GM21576 (cell line): ENCODE data around the gene PDZD8.

Experiments used
- ATAC-seq: cut with Tn5 transposase; IDR thresholded peaks from one replicate; pipeline ENCODE4 v1.9.1; 2021; ENCODE audit warnings: mild to moderate bottlenecking, moderate library complexity; ENCODE audit not compliant: unreplicated experiment

The PDZD8 gene

GRCh38 chr10:117259279-117259678 lies 116.0 kb downstream of the PDZD8 start:
- ATAC-seq, result no peak

- ATAC-seq, result no peak
These were observed 117.5 kb downstream of the PDZD8 start for GRCh38 chr10:117257721-117258120.

- ATAC-seq, result no peak
These were observed 118.3 kb downstream of the PDZD8 start for GRCh38 chr10:117256910-117257309.

GRCh38 chr10:117255835-117256460 lies 119.3 kb downstream of the PDZD8 start:
- ATAC-seq, result no peak

- no peak for ATAC-seq
These were observed 120.2 kb downstream of the PDZD8 start for GRCh38 chr10:117254774-117255735.

- ATAC-seq, result no peak
These were observed 120.9 kb downstream of the PDZD8 start for GRCh38 chr10:117254338-117254737.

- no peak for ATAC-seq
These were observed 121.3 kb downstream of the PDZD8 start for GRCh38 chr10:117253908-117254307.

- no peak for ATAC-seq
These were observed 124.8 kb downstream of the PDZD8 start for GRCh38 chr10:117250411-117250810.

GRCh38 chr10:117249493-117250093 lies 125.6 kb downstream of the PDZD8 start:
- ATAC-seq, result no peak

GRCh38 chr10:117248750-117249465 lies 126.3 kb downstream of the PDZD8 start:
- ATAC-seq, result no peak

GRCh38 chr10:117246997-117247671 lies 128.1 kb downstream of the PDZD8 start:
- no peak for ATAC-seq

GRCh38 chr10:117242463-117242832 lies 132.8 kb downstream of the PDZD8 start:
- ATAC-seq, result no peak

- ATAC-seq, result no peak
These were observed 133.4 kb downstream of the PDZD8 start for GRCh38 chr10:117241541-117242462.

- ATAC-seq, result no peak
These were observed 134.4 kb downstream of the PDZD8 start, which contains the start of gene SLC18A2 for GRCh38 chr10:117240621-117241529. Gene SLC18A2 (plus strand): TSS chr10:117241114. CDS start chr10:117241694, 580 bp downstream.

GRCh38 chr10:117239721-117240620 lies 135.3 kb downstream of the PDZD8 start:
- no peak for ATAC-seq

- ATAC-seq, result no peak
These were observed 136.2 kb downstream of the PDZD8 start for GRCh38 chr10:117239051-117239450.

- no peak for ATAC-seq
These were observed 137.7 kb downstream of the PDZD8 start for GRCh38 chr10:117237401-117237991.
